ENCODE results near the gene BAD. TPM values are rescaled to one million over a fixed set of nuclear protein-coding genes. Genes with fewer than 3 reads are reported as not detected.
A peak's percentile ranks its signal among the peaks of the same experiment; 100 is the strongest.

The BAD gene
- total RNA-seq, 3 donors from 2014 or later (not counting 1 experiment from before 2014, with no cell fraction given): 30.6 to 35.8 (median 31.6) TPM

DNA sequence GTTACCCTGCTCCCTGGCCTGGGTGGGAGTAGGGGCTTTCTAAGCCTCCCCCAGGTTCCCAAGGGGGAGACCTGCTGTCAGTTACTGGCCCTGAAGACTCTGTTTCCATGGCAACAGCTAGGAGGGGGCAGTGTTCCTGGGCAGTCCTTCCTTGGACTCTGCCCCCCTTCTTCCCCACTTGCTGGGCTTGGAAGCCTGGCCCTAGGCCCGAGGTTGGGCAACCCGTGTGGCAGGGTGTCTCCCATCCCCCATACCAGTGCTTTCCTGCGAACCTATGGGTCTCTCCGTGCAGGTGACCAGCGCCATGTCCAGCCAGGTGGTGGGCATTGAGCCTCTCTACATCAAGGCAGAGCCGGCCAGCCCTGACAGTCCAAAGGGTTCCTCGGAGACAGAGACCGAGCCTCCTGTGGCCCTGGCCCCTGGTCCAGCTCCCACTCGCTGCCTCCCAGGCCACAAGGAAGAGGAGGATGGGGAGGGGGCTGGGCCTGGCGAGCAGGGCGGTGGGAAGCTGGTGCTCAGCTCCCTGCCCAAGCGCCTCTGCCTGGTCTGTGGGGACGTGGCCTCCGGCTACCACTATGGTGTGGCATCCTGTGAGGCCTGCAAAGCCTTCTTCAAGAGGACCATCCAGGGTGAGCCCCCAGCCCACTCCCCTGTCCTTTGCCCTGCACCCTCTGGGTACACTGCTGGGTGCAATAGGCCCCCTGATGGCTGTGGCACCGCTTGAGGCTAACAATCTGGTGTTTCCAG is 22.6 kb upstream of the BAD start:
- no peak for DNase-seq
- H3K27me3 Mint-ChIP-seq (ENCODE audit: low read depth in 2 of 2): no peaks in the 10 kb centered on the region
- Histone ChIP-seq H3K27me3 (ENCODE audit: control insufficient read depth, insufficient read depth, low read length) (no peaks in the 10 kb centered on the region), H3K36me3 (ENCODE audit: control insufficient read depth, insufficient read depth, low read length) (peaks cover 5% of the 10 kb centered on the region), H3K4me1 (ENCODE audit: control insufficient read depth, insufficient read depth, low read length) (peaks cover 32% of the 10 kb centered on the region), H3K9me3 (ENCODE audit: control insufficient read depth, insufficient read depth, low read length) (no peaks in the 10 kb centered on the region), H3K4me3 (ENCODE audit: low read length) (no peak overlapping the region), H3K27ac (ENCODE audit: low read length) (peak overlapping the region; percentile 69)
- intact Hi-C loops (cut with micrococcal nuclease): loop anchor here (5.0 kb wide), 1 partner anchor 35 kb away; the partner anchor contains the start of gene CCDC88B
- WGBS (ENCODE audit: insufficient coverage): 86% methylated on average over 15 of the region's 15 CpGs
- H3K4me1 Mint-ChIP-seq: peaks cover 15 to 23% of the 10 kb centered on the region in 2 donors
- H3K36me3 Mint-ChIP-seq: no peaks in the 10 kb centered on the region
- H3K4me3 Mint-ChIP-seq: peak overlapping the region; percentile 96
- no peak for ATAC-seq
- TF ChIP-seq, protein P1, sequence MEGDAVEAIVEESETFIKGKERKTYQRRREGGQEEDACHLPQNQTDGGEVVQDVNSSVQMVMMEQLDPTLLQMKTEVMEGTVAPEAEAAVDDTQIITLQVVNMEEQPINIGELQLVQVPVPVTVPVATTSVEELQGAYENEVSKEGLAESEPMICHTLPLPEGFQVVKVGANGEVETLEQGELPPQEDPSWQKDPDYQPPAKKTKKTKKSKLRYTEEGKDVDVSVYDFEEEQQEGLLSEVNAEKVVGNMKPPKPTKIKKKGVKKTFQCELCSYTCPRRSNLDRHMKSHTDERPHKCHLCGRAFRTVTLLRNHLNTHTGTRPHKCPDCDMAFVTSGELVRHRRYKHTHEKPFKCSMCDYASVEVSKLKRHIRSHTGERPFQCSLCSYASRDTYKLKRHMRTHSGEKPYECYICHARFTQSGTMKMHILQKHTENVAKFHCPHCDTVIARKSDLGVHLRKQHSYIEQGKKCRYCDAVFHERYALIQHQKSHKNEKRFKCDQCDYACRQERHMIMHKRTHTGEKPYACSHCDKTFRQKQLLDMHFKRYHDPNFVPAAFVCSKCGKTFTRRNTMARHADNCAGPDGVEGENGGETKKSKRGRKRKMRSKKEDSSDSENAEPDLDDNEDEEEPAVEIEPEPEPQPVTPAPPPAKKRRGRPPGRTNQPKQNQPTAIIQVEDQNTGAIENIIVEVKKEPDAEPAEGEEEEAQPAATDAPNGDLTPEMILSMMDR (IDR thresholded peaks at IDR 0.05): no peak
- H3K9me3 Mint-ChIP-seq: no peaks in the 10 kb centered on the region
- peak overlapping the region; percentile 91 to 97 for H3K27ac Mint-ChIP-seq

DNA sequence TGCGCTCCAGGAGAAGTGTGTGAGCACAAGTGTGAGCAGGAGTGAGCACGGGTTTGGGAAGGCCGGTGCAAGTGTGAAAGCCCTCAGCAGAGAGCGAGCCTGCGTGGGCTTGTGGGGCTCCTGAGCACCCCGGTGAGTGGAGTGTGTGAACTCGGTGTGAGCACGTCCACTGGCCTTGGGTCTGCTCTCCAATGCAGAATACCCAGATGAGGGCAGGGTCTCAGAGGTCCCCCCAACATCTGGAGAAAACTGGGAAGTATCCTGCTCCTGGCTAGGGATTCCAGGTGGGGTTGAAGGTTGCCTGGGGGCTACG is 22.1 kb upstream of the BAD start:
- DNase-seq (no peak), ATAC-seq (no peak)
- H3K4me1 Mint-ChIP-seq: peaks cover 15 to 23% of the 10 kb centered on the region in 2 donors
- intact Hi-C loops (cut with micrococcal nuclease): loop anchor here (5.0 kb wide), 1 partner anchor 36 kb away; the partner anchor contains the start of gene CCDC88B
- no peaks in the 10 kb centered on the region for H3K9me3 Mint-ChIP-seq
- no peaks in the 10 kb centered on the region for H3K9me3 ChIP-seq (ENCODE audit: control insufficient read depth, insufficient read depth, low read length)
- no peaks in the 10 kb centered on the region for H3K36me3 Mint-ChIP-seq
- peaks cover 3% of the 10 kb centered on the region for H3K27me3 ChIP-seq (ENCODE audit: control insufficient read depth, insufficient read depth, low read length)
- H3K27ac Mint-ChIP-seq: peak overlapping the region; percentile 91 to 97
- peak overlapping the region; percentile 70 for H3K4me3 ChIP-seq (ENCODE audit: low read length)
- H3K27me3 Mint-ChIP-seq (ENCODE audit: low read depth in 2 of 2): peaks cover 0 to 3% of the 10 kb centered on the region in 2 donors
- H3K4me1 ChIP-seq (ENCODE audit: control insufficient read depth, insufficient read depth, low read length): peaks cover 34% of the 10 kb centered on the region
- WGBS (ENCODE audit: insufficient coverage): 20% methylated on average over 9 of the region's 9 CpGs
- peak overlapping the region; percentile 69 for H3K27ac ChIP-seq (ENCODE audit: low read length)
- H3K36me3 ChIP-seq (ENCODE audit: control insufficient read depth, insufficient read depth, low read length): peaks cover 5% of the 10 kb centered on the region
- TF ChIP-seq, protein P1 (IDR thresholded peaks at IDR 0.05): no peak
- peak overlapping the region; percentile 96 for H3K4me3 Mint-ChIP-seq

DNA sequence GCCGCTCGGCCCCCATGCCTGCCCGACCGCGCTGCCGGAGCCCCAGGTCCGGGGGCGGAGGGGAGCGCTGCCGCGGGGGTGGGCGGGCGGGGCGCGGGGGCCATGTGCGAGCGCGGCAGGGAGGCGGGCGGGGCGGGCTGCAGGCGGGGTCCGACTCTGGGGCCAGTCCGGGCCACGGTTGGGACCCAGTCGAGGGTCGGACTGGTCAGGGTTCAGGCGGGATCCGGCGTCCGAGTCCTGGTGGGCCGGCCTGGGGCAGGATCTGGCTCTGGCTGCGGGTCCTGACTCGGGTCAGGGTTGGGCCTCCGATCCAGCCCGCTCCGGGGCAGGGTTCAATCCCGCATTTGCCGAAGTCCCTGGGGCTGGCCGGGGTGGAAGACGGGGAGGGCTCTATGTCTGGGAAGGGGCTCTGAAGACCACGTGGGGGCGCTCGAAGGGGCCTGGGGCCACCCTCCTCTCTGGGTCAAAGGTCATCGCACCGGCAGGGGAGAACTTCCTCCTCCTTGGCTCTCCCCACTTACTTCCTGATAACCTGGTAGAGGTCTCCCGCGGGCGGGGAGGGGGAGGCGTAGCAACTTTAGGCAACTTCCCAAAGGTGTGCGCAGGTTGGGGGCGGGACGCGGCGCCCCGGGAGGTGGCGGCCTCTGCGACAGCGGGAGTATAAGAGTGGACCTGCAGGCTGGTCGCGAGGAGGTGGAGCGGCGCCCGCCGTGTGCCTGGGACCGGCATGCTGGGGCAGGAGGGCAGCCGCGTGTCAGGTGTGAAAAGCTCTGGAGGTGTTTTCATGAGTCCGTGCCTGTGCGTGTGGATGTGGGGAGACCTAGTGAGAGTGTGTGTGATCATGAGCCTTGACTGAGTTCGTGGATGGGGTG is 21.5 kb upstream of the BAD start:
- H3K36me3 ChIP-seq (ENCODE audit: control insufficient read depth, insufficient read depth, low read length): peaks cover 2% of the 10 kb centered on the region
- H3K27me3 ChIP-seq (ENCODE audit: control insufficient read depth, insufficient read depth, low read length): peaks cover 5% of the 10 kb centered on the region
- H3K4me3 Mint-ChIP-seq: peak overlapping the region; percentile 96
- WGBS (ENCODE audit: insufficient coverage): under 1% methylated on average over 71 of the region's 71 CpGs
- H3K27ac ChIP-seq (ENCODE audit: low read length): peak overlapping the region; percentile 69
- peak overlapping the region; percentile 91 to 97 for H3K27ac Mint-ChIP-seq
- DNase-seq (peak in 1 of 2 donors; percentile 79), ATAC-seq (peak; percentile 4 to 11 (median 5))
- TF ChIP-seq, protein P1 (IDR thresholded peaks at IDR 0.05): no peak
- intact Hi-C loops (cut with micrococcal nuclease): loop anchor here (1.0 to 5.0 kb wide), 5 partner anchors 11 to 65 kb away; partner anchors contain the start of genes CCDC88B, FKBP2, RPS6KA4 and TRMT112
- H3K4me1 ChIP-seq (ENCODE audit: control insufficient read depth, insufficient read depth, low read length): peaks cover 40% of the 10 kb centered on the region
- peaks cover under 1 to 5% of the 10 kb centered on the region in 2 donors for H3K27me3 Mint-ChIP-seq (ENCODE audit: low read depth in 2 of 2)
- H3K36me3 Mint-ChIP-seq: no peaks in the 10 kb centered on the region
- no peaks in the 10 kb centered on the region for H3K9me3 Mint-ChIP-seq
- H3K9me3 ChIP-seq (ENCODE audit: control insufficient read depth, insufficient read depth, low read length): no peaks in the 10 kb centered on the region
- H3K4me3 ChIP-seq (ENCODE audit: low read length): peak overlapping the region; percentile 70
- peaks cover 16 to 25% of the 10 kb centered on the region in 2 donors for H3K4me1 Mint-ChIP-seq

Measured in natural killer cell (primary cell).